NCI-H1105 (cell line): Measurements from ENCODE around the gene JARID2.

ENCODE experiments used
- DNase-seq: peaks from one replicate; lab custom pipeline; 2025; lab: John Stamatoyannopoulos, UW

The JARID2 gene

DNA sequence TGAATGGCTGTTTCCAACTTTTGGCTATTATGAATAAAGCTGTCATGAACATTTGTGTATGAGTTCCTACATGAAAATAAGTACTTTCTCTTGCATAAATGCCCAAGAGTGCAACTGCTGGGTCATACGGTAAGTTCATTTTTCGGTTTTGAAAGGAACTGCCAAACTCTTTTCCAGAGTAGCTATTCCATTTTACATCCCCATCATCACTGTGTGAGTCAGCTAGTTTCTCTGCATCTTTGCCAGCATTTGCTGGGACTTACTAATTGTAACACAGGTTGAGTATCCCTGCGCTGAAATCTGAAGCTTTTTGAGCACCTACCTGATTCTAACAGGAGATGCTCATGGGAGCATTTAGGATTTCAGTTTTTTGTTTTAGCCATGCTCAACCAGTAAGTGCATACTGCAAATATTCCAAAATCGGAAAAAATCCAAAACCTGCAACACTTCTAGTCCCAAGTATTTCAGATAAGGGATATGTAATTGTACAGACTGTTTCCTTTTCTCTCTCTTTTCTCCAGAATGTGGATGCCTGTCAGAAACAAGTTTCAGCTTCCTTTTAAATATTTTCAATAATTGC, 298.5 kb downstream of the JARID2 start:
- no peak for DNase-seq

DNA sequence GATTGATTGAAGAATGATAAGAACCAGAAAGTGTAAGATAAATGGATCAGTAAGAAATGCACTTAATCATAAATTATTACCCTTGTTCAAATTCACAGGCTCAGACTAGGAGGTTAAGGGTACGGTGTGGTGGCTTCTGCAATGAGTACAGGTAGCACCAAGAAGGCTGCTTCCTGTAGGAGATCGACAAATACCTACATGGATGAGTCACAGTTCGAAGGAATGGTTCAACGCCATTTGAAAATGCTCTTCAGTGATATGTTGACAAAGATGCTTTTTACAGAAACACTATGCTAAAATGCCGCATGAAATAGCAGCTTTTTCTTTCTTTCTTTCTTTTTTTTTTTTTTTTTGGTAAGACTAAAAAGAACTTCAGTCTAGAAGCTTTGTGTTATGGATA, 300.7 kb downstream of the JARID2 start:
- DNase-seq: no peak

DNA sequence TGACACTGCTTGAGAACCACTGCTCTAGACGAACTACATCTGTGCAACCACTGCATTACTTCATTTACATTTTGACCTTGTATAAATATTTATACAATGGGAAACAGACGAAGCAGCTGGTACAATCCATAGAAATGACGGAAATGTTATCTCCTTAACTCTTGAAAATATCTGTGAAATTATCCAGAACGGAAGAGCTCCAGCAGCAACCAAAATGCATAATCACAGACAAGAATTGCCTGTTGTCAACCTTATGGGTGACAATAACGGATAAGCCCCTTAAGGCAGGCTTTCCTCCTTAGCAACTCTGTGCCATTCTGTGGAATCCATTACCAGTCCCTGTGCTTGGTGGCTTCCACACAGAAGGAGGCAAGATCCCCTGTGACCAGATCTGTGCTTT, 301.5 kb downstream of the JARID2 start:
- no peak for DNase-seq

DNA sequence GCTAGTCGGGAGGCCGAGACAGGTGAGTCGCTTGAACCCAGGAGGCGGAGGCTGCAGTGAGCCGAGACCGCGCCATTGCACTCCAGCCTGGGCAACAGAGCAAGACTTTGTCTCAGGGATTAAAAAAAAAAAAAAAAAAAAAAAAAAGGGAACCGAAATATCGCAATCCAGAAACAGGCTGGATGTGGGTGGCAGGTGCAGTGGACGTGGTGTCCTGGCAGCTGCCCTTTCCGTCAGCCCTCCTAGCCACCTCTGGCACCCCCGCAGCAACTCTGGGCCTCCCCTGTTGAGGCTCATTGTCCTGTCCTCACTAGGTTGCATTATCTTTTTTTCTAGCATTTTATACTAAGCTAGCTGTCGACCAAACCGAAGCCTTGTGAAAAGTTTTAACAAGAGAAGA, 303.5 kb downstream of the JARID2 start:
- DNase-seq: no peak

DNA sequence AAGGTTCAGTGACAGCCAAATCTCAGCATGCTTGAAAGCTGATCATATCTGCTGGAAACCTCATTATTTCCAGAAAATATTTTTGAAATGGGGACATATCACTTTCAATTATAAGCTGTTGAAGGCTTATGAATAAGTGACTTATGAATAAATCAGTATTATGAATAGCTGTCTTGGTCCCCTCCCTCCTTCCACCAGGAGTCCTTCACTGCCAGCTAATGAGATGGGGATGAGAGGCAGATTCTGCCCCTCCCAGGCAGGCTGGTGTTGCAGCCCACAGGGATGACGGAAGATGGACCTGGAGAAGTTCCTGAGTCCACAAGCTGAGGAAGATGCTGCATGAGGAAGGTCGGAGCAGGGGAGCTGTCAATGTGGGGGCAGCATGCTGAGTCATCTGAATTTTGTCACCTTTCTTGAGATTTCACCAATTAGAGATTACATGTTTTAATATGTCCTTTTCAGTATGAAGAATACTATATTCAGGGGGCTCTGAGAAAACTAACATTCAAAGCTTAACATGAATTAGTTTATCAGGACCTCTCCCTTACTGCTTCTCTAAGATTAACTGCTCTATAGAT, 304.8 kb downstream of the JARID2 start:
- no peak for DNase-seq

DNA sequence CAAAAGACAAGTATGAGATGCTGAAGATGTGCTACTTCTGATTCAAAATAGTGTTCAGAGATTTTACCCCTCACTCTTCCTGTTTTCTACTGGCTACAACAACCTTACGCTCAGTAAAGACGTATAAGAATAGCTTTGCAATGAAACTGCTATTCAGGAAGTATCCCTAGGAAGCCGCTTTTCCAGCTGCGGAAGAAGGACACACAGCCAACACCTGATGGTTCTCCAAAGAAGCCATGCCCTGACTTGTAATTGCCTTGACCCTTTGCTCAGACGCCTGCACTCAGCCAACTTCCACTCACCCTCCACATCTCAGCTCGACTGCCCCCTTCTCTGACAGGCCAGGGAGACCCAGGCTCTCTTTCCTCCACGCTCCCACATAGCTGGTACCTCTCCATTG, 305.4 kb downstream of the JARID2 start:
- no peak for DNase-seq

DNA sequence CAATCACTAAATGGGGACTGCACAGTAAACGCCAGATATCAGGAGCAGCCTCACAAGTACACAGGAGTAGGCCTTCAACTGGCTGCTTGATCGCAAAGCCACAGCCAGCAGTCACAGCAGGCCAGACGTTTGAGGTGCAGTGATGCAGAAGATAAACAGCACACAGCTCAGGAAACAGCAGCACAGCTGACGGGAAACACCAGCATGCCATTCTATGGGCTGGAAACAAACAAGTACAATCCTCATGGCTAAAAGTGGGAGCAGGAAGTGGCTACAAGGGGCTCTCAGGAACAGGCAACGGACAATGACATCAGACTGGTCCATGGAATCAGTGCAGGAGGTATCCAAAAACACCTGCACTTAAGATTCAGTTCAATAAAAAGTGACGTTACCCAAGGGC, 305.9 kb downstream of the JARID2 start:
- no peak for DNase-seq

DNA sequence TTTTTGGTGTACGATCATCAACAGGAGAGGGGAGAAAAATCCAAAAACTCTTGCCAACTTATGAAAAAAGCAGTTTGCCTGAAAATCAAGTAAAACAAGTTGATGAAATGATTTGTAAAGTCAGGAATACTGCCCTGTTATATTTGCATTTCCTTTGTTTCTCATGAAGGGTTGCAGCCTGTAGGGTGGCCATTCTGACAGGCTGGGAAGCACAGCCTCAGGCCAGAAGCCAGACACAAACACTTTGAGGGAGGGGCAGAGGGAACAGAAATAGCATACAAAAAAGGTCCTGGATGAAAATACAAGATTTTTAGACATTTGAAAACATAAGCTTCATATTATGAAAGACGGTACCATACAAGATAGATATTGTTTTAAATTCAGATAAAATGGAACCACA, 307.2 kb downstream of the JARID2 start:
- no peak for DNase-seq

DNA sequence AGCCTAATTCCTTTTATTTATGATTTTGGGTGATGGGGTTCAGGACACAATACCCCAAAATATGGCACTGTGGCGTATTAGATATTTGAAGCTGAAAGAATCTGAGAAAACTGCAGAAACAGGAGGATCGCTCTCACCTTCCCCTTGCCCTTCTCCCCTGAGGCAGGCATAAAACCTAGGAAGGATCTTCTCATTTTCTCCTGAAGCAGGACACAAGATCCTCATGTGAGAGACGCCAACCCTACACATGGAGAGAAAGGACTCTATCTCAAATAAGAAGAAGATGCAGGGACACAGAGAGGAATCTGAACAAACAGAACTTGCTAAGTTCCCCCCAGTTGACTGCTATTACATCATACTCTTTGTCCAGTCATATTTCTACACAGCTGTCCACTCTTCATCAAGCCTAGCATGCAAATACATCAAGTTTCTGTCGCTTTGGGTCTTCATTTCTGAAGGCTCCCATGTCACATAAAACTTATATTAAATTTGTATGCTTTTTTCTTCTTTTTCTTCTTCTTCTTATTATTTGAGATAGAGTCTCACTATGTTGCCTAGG, 307.9 kb downstream of the JARID2 start:
- no peak for DNase-seq

DNA sequence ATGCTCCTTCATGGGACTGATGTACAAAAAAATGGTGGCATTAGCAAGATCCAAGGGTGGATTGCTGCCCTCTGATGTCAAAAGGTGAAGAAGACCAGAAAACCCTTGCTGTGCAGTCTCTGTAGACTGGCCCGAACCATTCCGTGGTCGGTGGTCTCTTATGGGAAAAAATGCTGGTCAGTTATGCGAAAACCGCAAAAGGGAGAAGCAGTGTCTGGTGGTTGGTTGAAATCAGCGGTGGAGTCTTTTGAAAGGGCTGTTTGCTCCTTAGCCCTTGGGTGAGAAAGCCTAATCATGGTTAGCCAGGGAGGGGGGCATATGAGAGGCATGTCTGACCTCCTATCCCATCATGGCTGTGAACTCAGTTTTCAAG, 308.8 kb downstream of the JARID2 start:
- DNase-seq: no peak

DNA sequence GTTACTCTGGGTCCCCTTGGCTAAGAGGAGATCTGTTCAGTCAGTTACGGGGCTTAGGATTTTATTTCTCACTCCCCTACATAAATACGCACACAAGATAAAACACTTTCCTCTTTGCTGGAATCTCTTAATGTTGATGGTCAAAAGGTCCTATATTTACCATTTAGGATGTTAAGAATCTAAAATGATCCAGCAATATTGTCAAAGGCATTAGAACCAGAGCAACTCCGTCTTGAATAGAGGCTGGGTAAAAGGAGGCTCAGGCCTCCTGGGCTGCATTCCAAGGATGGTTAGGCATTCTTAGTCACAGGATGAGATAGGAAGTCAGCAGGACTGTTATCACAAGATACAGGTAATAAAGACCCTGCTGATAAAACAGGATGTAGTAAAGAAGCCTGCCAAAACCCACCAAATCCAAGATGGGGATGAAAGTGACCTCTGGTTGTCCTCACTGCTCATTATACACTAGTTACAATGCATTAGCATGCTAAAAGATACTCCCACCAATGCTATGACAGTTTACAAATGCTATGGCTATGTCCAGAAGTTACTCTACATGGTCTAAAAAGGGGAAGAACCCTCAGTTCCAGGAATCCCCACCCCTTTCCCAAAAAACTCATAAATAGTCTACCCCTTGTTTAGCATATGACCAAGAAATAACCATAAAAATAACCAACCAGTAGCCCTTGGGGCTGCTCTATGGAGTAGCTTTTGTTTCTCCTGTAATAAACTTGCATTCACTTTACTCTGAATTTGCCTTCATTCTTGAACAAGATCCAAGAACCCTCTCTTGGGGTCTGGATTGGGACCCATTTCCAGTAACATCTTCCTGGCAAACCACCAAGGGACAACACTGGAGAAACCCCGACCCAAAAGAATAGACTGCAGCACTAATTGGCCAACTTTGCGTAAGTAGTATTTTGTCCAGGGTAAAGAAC, 309.5 kb downstream of the JARID2 start:
- no peak for DNase-seq

DNA sequence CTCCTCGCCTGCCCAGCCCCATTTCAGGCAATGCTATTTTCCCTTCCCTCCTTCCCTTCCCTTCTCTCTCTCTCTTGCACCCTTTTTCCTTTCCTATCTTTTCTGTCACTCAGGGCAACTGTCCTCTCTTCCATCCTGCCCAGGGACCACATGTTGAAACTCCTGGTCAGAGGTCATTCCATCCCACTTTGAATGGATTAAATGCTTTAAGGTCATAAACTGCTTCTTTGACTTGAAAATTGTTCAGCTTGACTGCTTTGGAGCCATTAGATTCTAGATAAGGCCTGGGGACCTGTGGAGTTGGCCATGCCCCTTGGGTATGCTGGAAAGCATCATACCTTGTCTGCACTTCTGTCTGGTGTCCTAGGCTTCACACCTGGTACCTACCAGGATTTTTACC, 310.8 kb downstream of the JARID2 start:
- no peak for DNase-seq

DNA sequence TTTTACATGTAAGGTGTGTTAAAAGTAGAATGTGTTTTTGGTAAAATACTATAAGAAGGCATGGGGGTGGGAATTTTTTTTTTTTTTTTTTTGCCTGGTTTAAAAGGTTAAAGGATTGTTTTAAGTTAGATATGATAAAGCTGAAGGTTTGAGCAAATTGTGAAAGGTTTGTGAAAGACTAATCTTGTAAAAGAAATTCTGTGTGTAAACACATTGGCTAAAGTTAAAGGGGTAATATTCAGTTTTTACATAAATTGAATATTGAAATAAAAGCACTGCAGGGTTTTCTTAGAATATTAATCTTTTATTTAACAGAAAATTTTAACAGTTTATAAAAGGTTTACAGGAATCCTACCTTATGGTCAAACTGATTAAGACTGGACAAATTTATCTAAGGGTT, 311.3 kb downstream of the JARID2 start:
- DNase-seq: no peak

DNA sequence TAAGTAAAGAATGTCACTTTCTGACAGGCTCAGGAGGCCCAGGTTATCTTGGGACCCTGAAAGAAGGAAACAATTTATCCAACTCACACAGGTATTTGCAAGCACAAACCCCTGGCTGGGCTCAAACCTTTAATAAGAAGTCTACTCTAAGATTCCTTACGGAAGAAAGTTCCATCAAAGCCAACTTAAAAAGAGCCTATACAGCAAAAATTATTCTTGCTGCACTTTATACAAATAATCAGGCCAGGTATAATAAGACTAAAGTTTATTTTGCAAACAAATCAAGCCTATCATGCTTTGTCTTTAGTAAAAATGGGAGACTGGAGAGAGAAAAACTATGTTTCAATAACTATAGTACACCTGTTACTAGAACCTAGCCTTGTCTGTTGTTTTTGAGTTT, 314.8 kb downstream of the JARID2 start:
- DNase-seq: no peak

DNA sequence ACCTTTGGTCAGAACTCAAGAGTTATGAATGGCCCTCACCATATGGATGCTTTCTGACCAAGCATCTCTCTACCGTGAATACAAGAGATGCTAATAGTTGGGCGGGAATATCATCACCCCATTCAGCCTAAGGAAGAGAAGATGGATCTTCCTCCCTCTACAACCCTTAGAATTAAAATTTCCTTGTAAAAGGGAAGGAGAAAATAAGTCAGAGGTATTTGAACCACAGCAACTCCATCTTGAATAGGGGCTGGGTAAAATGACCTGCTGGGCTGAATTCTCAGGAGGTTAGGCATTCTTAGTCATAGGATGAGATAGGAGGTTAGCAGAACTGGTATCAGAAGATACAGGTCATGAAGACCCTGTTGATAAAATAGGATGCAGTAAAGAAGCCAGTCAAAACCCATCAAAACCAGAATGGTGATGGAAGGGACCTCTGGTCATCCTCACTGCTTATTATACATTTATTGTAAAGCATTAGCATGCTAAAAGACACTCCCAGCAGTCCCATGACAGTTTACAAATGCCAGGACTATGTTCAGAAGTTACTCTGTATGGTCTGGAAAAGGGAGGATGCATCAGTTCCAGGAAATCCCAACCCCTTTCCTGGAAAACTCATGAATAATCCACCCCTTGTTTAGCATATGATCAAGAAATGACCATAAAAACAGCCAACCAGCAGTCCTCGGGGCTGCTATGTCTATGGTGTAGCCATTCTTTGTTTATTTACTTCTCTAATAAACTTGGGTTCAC, 315.8 kb downstream of the JARID2 start:
- no peak for DNase-seq

DNA sequence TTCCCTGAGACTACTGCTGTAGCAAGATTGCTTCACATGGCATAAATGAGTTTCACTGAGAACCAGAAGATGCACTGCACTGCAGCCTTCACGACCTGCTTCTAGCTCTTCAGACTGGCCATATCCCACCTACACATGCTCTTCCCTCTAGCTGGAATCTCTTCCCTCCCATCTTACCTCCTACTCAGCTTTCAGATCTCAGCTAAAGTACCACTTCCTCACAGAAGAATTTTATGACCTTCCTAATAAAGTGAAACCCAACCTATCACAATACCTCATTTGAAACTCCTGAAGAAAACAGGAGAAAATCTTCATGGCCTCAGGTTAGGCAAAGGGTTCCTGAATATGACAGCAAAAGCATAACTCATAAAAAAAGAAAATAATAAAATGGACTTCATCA, 317.1 kb downstream of the JARID2 start:
- no peak for DNase-seq

DNA sequence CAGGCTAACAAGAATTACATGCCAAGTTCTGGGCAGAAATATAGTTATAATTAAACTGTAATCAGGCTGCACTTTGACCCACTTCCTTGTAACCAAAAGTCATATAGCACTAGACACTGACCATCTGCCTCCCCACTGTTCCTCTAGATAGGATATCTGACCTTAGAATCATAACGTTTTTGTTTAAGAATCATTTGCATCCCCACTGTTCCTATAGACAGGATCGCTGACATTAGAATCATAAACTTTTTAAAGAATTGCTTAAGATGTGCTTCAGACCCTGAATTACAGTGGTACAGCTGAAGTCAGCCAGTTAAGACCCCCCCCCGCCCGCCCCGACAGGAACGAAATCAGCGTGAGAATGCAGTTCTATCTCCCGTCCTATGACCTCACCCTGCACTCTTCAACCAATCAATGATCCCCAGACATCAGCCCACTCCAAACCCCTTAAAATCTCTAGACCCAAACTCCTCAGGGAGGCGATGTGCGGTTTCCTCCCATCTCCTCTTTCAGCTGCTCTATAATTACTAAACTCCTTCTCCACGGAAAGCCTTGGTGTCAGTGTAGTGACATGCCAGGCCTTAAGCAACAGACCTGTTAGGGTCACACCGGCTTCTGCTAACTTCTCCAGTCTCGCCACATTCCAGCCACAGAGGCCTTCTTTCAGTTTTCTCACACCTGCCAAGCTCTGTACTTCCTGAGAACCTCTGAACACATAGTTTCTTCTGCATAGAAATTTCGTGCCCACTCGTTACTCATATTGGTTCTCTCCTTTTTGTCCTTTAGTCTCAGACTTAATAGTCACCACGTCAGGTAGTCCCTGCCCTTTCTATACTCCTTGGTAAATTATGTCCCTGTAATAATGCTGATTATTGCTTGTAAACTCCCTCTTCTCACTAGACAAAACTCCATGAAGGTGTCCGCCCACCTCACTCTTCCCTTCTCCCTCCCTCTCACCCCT, 323.4 kb downstream of the JARID2 start:
- no peak for DNase-seq

DNA sequence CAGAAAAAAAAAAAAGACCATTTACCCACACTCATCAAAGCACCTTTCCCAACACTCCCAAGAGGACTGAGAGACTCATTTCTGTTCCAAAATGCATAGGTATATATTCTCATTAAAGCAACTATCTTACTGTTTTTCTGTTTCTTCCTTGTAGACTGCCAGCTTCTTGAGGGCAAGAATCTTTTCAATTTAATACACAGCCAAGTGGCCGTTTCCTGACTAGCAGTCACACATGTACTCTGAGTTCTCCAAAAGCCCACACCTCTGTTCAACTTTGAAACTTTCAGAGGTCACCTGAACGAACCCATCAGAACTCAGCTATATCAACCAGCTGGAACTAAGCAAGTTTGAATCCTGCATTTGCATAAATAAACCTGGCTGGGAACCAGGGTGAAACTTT, 324.3 kb downstream of the JARID2 start:
- no peak for DNase-seq
